Kidney tubule cell (primary cell): ENCODE measurements around the gene SH3RF3.
A peak's percentile ranks its signal among the peaks of the same experiment; 100 is the strongest.

ENCODE experiments used
- DNase-seq: peaks from one replicate; pipeline ENCODE4 v3.0.0-alpha.2; 2018; ENCODE audit warnings: low spot score

The SH3RF3 gene

GRCh38 chr2:109476641-109477441 is 347.8 kb downstream of the SH3RF3 start:
- DNase-seq = no peak

- DNase-seq = no peak
These were observed 350.0 kb downstream of the SH3RF3 start for GRCh38 chr2:109478906-109479493.

- no peak for DNase-seq
These were observed 350.8 kb downstream of the SH3RF3 start for GRCh38 chr2:109479804-109480203.

GRCh38 chr2:109480486-109481195 is 351.6 kb downstream of the SH3RF3 start:
- no peak for DNase-seq

- no peak for DNase-seq
These were observed 352.2 kb downstream of the SH3RF3 start for GRCh38 chr2:109481196-109481555.

- DNase-seq = no peak
These were observed 352.6 kb downstream of the SH3RF3 start for GRCh38 chr2:109481599-109481998.

GRCh38 chr2:109482361-109482861 is 353.4 kb downstream of the SH3RF3 start:
- no peak for DNase-seq

GRCh38 chr2:109486711-109487535 is 357.9 kb downstream of the SH3RF3 start:
- peak; percentile 42 for DNase-seq

- DNase-seq = no peak
These were observed 358.5 kb downstream of the SH3RF3 start for GRCh38 chr2:109487536-109487869.

GRCh38 chr2:109487871-109488655 is 359.1 kb downstream of the SH3RF3 start:
- no peak for DNase-seq

- no peak for DNase-seq
These were observed 360.3 kb downstream of the SH3RF3 start for GRCh38 chr2:109489296-109489695.

GRCh38 chr2:109493176-109493935 is 364.4 kb downstream of the SH3RF3 start:
- no peak for DNase-seq

- no peak for DNase-seq
These were observed 365.3 kb downstream of the SH3RF3 start for GRCh38 chr2:109494351-109494750.

- DNase-seq = no peak
These were observed 368.5 kb downstream of the SH3RF3 start for GRCh38 chr2:109497463-109497862.

GRCh38 chr2:109497911-109498870 is 369.2 kb downstream of the SH3RF3 start:
- no peak for DNase-seq

GRCh38 chr2:109498906-109499305 is 369.9 kb downstream of the SH3RF3 start:
- DNase-seq = no peak

- DNase-seq = no peak
These were observed 370.6 kb downstream of the SH3RF3 start for GRCh38 chr2:109499566-109499965.

GRCh38 chr2:109500910-109501309 is 371.9 kb downstream of the SH3RF3 start:
- DNase-seq = no peak

GRCh38 chr2:109501461-109501860 is 372.5 kb downstream of the SH3RF3 start:
- no peak for DNase-seq
